ENCODE measurements around the gene RPH3AL.

DNA sequence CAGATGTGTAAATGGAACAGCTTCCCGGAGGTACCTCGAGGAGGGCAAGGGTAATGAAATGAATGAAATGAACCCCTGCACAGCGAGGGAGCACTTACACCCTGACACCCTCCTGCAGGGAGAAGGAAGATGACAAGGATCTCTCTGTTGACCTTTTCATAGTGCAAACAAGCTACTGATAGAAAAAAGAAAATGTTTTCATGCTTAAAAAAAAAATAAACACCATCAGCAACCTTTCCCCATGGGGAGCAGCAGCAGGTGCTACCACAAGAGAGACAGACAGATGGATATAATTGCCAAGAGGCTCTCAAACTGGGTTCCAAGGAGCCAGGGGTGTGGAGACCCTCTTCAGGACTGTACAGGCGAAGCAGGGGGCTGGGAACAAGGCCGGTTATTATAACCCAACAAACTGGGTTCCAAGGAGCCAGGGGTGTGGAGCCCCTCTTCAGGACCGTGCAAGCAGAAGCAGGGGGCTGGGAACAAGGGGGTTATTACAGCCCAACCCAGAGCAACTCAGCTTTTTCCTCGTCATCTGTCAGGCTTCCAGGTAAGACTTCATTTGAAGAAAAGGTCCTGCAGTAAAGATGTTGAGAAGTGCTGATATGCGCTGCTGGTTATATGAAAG is 718 bp upstream of the RPH3AL start:
- TF ChIP-seq, protein P1, sequence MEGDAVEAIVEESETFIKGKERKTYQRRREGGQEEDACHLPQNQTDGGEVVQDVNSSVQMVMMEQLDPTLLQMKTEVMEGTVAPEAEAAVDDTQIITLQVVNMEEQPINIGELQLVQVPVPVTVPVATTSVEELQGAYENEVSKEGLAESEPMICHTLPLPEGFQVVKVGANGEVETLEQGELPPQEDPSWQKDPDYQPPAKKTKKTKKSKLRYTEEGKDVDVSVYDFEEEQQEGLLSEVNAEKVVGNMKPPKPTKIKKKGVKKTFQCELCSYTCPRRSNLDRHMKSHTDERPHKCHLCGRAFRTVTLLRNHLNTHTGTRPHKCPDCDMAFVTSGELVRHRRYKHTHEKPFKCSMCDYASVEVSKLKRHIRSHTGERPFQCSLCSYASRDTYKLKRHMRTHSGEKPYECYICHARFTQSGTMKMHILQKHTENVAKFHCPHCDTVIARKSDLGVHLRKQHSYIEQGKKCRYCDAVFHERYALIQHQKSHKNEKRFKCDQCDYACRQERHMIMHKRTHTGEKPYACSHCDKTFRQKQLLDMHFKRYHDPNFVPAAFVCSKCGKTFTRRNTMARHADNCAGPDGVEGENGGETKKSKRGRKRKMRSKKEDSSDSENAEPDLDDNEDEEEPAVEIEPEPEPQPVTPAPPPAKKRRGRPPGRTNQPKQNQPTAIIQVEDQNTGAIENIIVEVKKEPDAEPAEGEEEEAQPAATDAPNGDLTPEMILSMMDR (IDR thresholded peaks at IDR 0.05): no peak
- TF ChIP-seq POLR2A (IDR thresholded peaks at IDR 0.05): no peak
